ENCODE results near the gene PRLHR.

Gene PRLHR

DNA sequence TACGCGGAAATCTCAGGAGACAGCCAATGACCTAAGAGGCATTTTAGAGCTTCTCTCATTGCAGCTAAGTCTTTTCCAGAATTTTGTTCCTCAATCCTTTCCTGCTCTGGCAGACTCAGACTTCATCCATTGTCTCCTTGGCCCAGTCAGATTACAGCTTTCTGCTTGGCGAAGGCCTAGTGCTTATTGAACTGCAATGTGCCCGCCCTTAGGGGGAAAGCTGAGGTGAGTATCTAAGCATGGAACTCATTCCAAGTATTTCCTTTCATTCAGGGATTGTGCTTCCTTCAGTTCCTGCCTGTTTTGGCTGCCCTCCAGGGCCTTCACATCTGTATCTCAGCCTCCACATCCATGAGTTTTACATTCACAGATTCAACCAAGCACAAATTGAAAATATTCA lies 37.5 kb downstream of the PRLHR start:
- no peak overlapping the region for H3K9ac ChIP-seq (ENCODE audit: low read length)
- H3K9me3 ChIP-seq (ENCODE audit: control insufficient read depth, insufficient read depth, low read depth, low read length): peaks cover 6% of the 10 kb centered on the region; the same call in 1 of the 2 replicates
- H3K27ac ChIP-seq (ENCODE audit: low read depth, low read length): no peak overlapping the region
- no peak overlapping the region for H3K4me3 ChIP-seq (ENCODE audit: low read depth, low read length)
- H3K36me3 ChIP-seq (ENCODE audit: control insufficient read depth, insufficient read depth, low read length): no peaks in the 10 kb centered on the region
- peaks cover 4% of the 10 kb centered on the region; the same call in 1 of the 2 replicates for H3K4me1 ChIP-seq (ENCODE audit: control insufficient read depth, insufficient read depth, low read length)
- H3K27me3 ChIP-seq (ENCODE audit: control insufficient read depth, insufficient read depth, low read length): no peaks in the 10 kb centered on the region

DNA sequence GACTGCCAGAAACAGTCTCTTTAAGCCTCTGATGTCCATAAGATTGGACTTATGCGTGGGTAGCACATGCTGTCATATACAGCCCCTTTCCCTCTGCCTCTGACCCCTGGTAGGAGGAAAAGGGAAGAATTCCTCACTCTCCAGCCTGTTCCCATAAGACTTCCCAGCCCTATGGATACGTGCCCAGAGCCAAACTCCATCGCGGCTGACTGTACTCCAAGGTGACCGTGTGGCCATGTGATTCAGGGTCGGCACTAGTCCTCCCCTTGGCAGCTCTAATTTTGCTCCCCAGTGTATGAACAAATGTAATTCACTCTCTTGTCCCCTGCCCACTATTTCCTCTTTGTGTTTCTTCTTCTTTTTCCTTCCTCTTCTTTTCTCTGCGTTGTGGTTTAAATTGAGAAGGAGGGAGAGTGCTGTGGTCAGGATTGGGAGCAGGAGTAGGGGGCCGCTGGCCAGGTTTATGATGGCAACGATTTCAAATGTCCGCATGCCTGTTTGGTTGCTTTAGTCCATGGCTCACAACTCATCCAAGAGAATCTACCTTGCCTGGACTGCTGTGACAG lies 43.8 kb downstream of the PRLHR start:
- no peaks in the 10 kb centered on the region for H3K36me3 ChIP-seq (ENCODE audit: control insufficient read depth, insufficient read depth, low read length)
- H3K4me3 ChIP-seq (ENCODE audit: low read depth, low read length): no peak overlapping the region
- no peaks in the 10 kb centered on the region for H3K9me3 ChIP-seq (ENCODE audit: control insufficient read depth, insufficient read depth, low read depth, low read length)
- no peaks in the 10 kb centered on the region for H3K4me1 ChIP-seq (ENCODE audit: control insufficient read depth, insufficient read depth, low read length)
- no peaks in the 10 kb centered on the region for H3K27me3 ChIP-seq (ENCODE audit: control insufficient read depth, insufficient read depth, low read length)
- no peak overlapping the region for H3K27ac ChIP-seq (ENCODE audit: low read depth, low read length)
- H3K9ac ChIP-seq (ENCODE audit: low read length): no peak overlapping the region

DNA sequence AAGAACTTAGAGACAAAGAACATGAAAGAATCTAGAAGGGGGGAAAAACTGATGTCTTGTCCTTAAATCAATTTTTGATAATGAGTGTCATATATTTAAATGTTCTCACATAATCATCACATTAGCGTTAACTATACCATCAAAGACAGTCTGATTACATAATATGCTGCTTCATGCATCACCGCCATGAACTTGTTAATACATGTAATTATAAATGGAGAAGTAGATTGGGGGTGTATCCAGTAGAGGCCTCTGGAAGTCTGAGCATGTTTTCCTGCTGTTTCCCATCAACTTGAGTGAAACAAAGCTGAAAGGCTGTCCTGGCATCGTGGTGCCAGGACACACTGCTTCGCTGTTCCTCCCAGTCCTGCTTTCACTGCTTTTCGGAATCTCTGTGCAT lies 48.2 kb downstream of the PRLHR start:
- peaks cover 6% of the 10 kb centered on the region; the same call in 1 of the 2 replicates for H3K27me3 ChIP-seq (ENCODE audit: control insufficient read depth, insufficient read depth, low read length)
- no peaks in the 10 kb centered on the region for H3K36me3 ChIP-seq (ENCODE audit: control insufficient read depth, insufficient read depth, low read length)
- no peak overlapping the region for H3K4me3 ChIP-seq (ENCODE audit: low read depth, low read length)
- no peak overlapping the region for H3K9ac ChIP-seq (ENCODE audit: low read length)
- no peaks in the 10 kb centered on the region for H3K4me1 ChIP-seq (ENCODE audit: control insufficient read depth, insufficient read depth, low read length)
- H3K27ac ChIP-seq (ENCODE audit: low read depth, low read length): no peak overlapping the region
- no peaks in the 10 kb centered on the region for H3K9me3 ChIP-seq (ENCODE audit: control insufficient read depth, insufficient read depth, low read depth, low read length)

DNA sequence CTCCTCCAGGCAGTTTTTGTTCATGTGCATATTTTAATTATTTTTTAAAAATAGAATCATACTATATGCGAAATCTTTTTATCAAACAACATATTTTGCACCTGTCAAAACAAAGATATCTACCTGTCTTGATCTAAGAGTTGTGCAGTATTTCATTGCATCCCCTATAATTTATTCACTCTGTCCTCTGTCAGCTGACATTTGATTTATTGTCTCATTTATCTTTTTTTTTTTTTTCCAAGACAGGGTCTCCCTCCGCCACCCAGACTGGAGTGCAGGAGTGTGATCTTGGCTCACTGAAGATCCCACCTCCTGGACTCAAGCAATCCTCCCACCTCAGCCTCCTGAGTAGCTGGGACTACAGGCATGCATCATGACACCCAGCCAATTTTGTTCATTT lies 49.0 kb downstream of the PRLHR start:
- no peak overlapping the region for H3K27ac ChIP-seq (ENCODE audit: low read depth, low read length)
- H3K27me3 ChIP-seq (ENCODE audit: control insufficient read depth, insufficient read depth, low read length): peaks cover 6% of the 10 kb centered on the region; the same call in 1 of the 2 replicates
- H3K4me3 ChIP-seq (ENCODE audit: low read depth, low read length): no peak overlapping the region
- no peaks in the 10 kb centered on the region for H3K9me3 ChIP-seq (ENCODE audit: control insufficient read depth, insufficient read depth, low read depth, low read length)
- H3K4me1 ChIP-seq (ENCODE audit: control insufficient read depth, insufficient read depth, low read length): no peaks in the 10 kb centered on the region
- H3K36me3 ChIP-seq (ENCODE audit: control insufficient read depth, insufficient read depth, low read length): no peaks in the 10 kb centered on the region
- no peak overlapping the region for H3K9ac ChIP-seq (ENCODE audit: low read length)

DNA sequence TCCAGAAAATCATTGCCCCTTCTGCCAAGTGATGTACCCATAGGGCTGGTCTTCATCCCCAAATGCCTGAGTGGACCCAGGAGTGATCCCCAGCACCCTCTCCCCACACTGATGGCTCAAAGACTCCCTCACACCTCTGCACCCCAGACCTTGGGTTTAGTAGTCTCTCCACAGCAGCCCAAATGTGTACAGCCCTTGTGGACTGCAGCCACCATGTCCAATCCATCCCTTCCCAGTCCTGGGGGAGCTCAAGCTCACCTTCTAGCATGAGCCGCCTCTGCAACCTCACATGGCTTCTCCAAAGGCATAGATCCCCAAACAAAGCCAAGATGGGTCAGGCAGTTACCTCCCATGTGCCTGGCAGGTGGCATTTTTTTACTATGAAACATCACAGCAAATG lies 50.1 kb downstream of the PRLHR start:
- H3K9ac ChIP-seq (ENCODE audit: low read length): no peak overlapping the region
- no peaks in the 10 kb centered on the region for H3K36me3 ChIP-seq (ENCODE audit: control insufficient read depth, insufficient read depth, low read length)
- no peaks in the 10 kb centered on the region for H3K9me3 ChIP-seq (ENCODE audit: control insufficient read depth, insufficient read depth, low read depth, low read length)
- peaks cover 6% of the 10 kb centered on the region; the same call in 1 of the 2 replicates for H3K27me3 ChIP-seq (ENCODE audit: control insufficient read depth, insufficient read depth, low read length)
- H3K27ac ChIP-seq (ENCODE audit: low read depth, low read length): no peak overlapping the region
- H3K4me3 ChIP-seq (ENCODE audit: low read depth, low read length): no peak overlapping the region
- H3K4me1 ChIP-seq (ENCODE audit: control insufficient read depth, insufficient read depth, low read length): no peaks in the 10 kb centered on the region

DNA sequence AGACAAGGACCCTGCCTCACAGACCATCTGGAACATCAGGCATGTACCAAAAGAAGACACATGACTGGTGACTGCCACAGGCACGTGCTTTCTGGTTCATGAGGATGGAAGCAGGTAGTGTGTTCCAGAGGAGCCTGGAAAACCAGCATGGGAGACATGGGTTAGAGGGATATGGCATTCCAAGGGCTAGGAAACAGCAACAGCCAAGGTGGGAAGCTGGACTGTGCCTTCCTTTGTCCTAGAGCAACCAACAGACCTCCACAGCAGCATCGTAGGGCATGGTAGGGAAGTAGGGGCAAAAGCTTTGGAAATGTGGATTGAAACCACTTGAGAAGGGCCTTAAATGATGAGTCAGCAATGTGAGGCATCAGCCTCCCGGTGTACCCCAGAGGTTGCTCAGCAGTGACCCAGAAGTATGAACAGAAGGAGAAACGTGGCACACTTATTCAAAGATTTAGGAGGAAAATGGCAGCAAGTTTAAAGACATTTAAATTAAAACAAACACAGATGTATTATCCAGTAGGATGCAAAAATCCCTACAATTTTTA lies 51.0 kb downstream of the PRLHR start:
- Histone ChIP-seq H3K9ac (ENCODE audit: low read length) (no peak overlapping the region), H3K27me3 (ENCODE audit: control insufficient read depth, insufficient read depth, low read length) (peaks cover 6% of the 10 kb centered on the region; the same call in 1 of the 2 replicates), H3K9me3 (ENCODE audit: control insufficient read depth, insufficient read depth, low read depth, low read length) (no peaks in the 10 kb centered on the region), H3K4me1 (ENCODE audit: control insufficient read depth, insufficient read depth, low read length) (no peaks in the 10 kb centered on the region), H3K27ac (ENCODE audit: low read depth, low read length) (no peak overlapping the region), H3K36me3 (ENCODE audit: control insufficient read depth, insufficient read depth, low read length) (no peaks in the 10 kb centered on the region), H3K4me3 (ENCODE audit: low read depth, low read length) (no peak overlapping the region)

DNA sequence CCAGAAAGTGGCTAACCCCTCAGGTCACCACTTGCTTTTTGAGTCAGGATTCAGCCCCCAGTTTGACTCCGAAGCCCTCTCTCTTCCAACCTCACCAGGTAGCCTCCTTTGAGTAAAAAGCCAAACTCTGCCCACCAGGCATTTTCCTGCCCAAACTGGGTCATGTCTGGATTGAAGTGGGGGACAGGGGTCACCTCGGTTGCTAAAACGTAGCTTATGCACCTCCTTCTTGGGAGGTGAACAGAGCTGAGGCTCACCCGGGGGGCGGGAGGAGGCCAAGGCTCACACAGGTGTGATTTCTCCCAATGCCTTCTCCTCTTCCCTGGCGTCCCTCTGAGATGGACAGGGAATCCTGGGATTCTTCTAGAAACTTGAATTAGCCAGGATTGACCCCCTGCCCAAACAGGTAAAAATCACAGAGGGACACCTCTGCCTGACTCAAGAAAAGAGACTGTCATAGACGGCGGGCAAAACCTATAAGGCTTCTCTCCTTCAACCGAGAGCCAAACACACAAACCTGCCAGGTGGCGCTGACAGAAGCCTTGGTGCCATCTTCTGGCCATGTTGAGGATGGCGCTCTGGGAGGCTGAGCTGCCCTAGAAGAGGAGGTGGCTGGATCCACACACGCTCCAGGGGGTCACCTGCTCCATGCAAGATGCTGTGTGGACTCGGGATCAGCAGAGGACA lies 51.6 kb downstream of the PRLHR start:
- H3K4me3 ChIP-seq (ENCODE audit: low read depth, low read length): no peak overlapping the region
- no peaks in the 10 kb centered on the region for H3K36me3 ChIP-seq (ENCODE audit: control insufficient read depth, insufficient read depth, low read length)
- no peak overlapping the region for H3K9ac ChIP-seq (ENCODE audit: low read length)
- no peaks in the 10 kb centered on the region for H3K4me1 ChIP-seq (ENCODE audit: control insufficient read depth, insufficient read depth, low read length)
- H3K27me3 ChIP-seq (ENCODE audit: control insufficient read depth, insufficient read depth, low read length): peaks cover 6% of the 10 kb centered on the region; the same call in 1 of the 2 replicates
- no peak overlapping the region for H3K27ac ChIP-seq (ENCODE audit: low read depth, low read length)
- H3K9me3 ChIP-seq (ENCODE audit: control insufficient read depth, insufficient read depth, low read depth, low read length): no peaks in the 10 kb centered on the region

DNA sequence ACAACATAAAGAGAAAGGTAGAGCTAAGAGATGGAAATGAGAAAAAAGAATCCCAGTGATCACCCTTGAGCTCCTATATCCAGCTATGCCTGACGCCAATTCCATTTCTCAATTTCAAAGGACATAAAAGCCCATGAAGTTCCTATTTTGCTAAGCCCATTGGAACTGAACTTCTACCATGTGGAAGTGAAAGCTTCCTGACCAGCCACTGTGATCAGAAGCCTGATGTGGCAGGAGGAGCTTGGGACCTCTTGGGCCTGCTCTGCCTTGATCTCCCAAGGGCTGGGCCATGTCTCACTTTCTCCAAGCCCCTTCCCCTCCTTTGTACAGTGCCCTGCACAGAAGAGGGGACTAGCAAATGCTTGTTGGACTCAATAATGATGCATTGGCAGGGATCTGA lies 52.7 kb downstream of the PRLHR start:
- Histone ChIP-seq H3K27me3 (ENCODE audit: control insufficient read depth, insufficient read depth, low read length) (peaks cover 6% of the 10 kb centered on the region; the same call in 1 of the 2 replicates), H3K9ac (ENCODE audit: low read length) (no peak overlapping the region), H3K9me3 (ENCODE audit: control insufficient read depth, insufficient read depth, low read depth, low read length) (peaks cover under 1% of the 10 kb centered on the region; the same call in 1 of the 2 replicates), H3K36me3 (ENCODE audit: control insufficient read depth, insufficient read depth, low read length) (no peaks in the 10 kb centered on the region), H3K27ac (ENCODE audit: low read depth, low read length) (no peak overlapping the region), H3K4me1 (ENCODE audit: control insufficient read depth, insufficient read depth, low read length) (no peaks in the 10 kb centered on the region), H3K4me3 (ENCODE audit: low read depth, low read length) (no peak overlapping the region)

DNA sequence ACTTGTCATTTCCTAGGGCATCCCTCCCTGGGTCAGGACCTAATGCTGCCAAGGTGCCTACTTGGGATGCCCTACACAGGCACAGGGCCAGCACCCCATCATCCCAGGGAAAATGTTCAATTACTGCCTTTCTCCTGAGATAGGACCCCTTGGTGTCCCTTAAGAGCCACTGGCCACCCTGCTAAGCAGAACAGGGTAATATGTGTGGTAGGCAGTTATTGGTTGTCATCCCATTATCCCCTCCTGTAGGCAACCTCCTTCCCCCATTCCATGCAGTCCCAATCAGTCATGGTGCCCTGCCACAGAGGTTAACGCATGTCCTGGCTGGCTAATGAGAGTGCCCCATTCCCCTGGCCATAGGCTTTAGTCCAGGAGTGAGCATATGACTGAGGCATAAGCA lies 53.2 kb downstream of the PRLHR start:
- H3K4me1 ChIP-seq (ENCODE audit: control insufficient read depth, insufficient read depth, low read length): no peaks in the 10 kb centered on the region
- no peak overlapping the region for H3K27ac ChIP-seq (ENCODE audit: low read depth, low read length)
- H3K9me3 ChIP-seq (ENCODE audit: control insufficient read depth, insufficient read depth, low read depth, low read length): peaks cover 4% of the 10 kb centered on the region; the same call in 1 of the 2 replicates
- H3K4me3 ChIP-seq (ENCODE audit: low read depth, low read length): no peak overlapping the region
- no peak overlapping the region for H3K9ac ChIP-seq (ENCODE audit: low read length)
- H3K27me3 ChIP-seq (ENCODE audit: control insufficient read depth, insufficient read depth, low read length): peaks cover 6% of the 10 kb centered on the region; the same call in 1 of the 2 replicates
- no peaks in the 10 kb centered on the region for H3K36me3 ChIP-seq (ENCODE audit: control insufficient read depth, insufficient read depth, low read length)

DNA sequence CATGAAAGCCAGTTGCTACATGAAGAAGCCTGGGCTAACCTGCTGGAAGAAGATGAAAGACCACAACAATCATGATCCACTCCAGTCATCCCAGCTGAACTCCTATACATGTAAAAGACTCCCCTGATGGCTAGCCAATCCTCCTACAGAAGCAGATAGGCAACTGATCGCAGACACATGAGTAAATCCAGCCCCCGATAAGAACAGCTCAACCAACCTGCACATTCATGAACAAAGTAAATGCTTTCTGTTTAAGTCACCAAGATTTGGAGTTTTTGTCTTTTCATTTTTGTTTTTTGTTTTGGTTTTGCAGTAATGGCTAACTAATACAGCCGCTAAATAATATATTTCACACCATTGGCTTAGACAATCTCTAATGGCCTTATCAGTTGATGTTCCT lies 53.7 kb downstream of the PRLHR start:
- H3K36me3 ChIP-seq (ENCODE audit: control insufficient read depth, insufficient read depth, low read length): no peaks in the 10 kb centered on the region
- H3K9me3 ChIP-seq (ENCODE audit: control insufficient read depth, insufficient read depth, low read depth, low read length): peaks cover 4% of the 10 kb centered on the region; the same call in 1 of the 2 replicates
- no peak overlapping the region for H3K9ac ChIP-seq (ENCODE audit: low read length)
- no peaks in the 10 kb centered on the region for H3K4me1 ChIP-seq (ENCODE audit: control insufficient read depth, insufficient read depth, low read length)
- H3K27ac ChIP-seq (ENCODE audit: low read depth, low read length): no peak overlapping the region
- H3K4me3 ChIP-seq (ENCODE audit: low read depth, low read length): no peak overlapping the region
- peaks cover 6% of the 10 kb centered on the region; the same call in 1 of the 2 replicates for H3K27me3 ChIP-seq (ENCODE audit: control insufficient read depth, insufficient read depth, low read length)
